HG03097 (cell line): ENCODE data around the gene CRIP3.
"Not testable (repeated sequence)": the region's sequence is repeated elsewhere in the genome, so short reads cannot be mapped to it uniquely, and the experiment has no call there.

Experiments used
- ATAC-seq: cut with Tn5 transposase; IDR thresholded peaks from one replicate; pipeline ENCODE4 v1.9.1; 2021; ENCODE audit not compliant: unreplicated experiment, low FRiP score

The CRIP3 gene

GRCh38 chr6:43307451-43308100, 1.1 kb downstream of the CRIP3 start:
- no peak for ATAC-seq

DNA sequence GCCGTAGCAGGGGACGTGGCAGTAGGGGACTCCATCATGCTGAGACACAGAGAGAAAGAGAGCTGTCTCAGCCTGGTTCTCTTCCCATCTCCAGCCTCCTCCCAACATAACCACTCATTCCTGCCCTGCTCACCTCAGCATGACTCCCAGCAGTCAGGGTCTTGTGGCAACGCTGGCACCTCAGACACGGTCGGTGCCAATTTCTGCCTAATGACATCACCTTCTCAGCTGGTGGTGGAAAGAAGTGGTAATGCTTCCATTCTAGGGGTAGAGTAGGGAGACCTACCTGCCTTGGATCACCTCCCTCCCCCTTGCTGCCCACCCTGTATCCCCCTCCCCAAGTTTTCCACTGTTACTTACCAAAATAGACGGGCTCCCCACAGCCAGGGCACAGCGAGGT, 2.5 kb downstream of the CRIP3 start:
- ATAC-seq: no peak

- ATAC-seq: no peak
Observed at GRCh38 chr6:43304882-43305281, 3.7 kb downstream of the CRIP3 start.

- no peak for ATAC-seq
Observed at GRCh38 chr6:43304361-43304760, 4.3 kb downstream of the CRIP3 start.

GRCh38 chr6:43303751-43304331, 4.8 kb downstream of the CRIP3 start:
- ATAC-seq: no peak

DNA sequence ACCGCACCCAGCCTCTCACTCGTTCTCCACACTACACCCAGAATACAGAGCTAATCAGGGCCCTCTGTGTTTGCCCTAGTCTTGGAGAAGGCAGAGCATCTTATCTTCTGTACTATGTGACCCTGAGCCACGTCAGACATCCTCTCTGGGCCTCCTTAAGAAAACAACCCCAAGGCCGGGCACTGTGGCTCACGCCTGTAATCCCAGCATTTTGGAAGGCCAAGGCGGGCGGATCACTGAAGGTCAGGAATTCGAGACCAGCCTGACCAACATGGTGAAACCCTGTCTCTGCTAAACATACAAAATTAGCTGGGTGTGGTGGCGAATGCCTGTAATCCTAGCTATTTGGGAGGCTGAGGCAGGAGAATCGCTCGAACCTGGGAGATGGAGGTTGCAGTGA, 5.6 kb downstream of the CRIP3 start:
- ATAC-seq: not testable (repeated sequence)

DNA sequence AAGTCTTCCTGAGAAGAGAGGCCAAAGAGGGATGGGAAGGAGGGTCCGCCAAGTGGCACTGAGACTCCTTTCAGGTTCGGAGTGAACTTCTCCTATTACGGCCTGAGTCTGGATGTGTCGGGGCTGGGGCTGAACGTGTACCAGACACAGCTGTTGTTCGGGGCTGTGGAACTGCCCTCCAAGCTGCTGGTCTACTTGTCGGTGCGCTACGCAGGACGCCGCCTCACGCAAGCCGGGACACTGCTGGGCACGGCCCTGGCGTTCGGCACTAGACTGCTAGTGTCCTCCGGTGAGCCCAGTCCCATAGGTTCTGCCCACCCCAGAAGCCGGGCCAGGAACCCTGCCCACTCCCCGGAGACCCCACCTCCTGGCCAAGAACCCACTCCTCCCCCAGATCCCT, 6.5 kb downstream of the CRIP3 start:
- ATAC-seq: no peak

- ATAC-seq: no peak
Observed at GRCh38 chr6:43301081-43301870, 7.3 kb downstream of the CRIP3 start.

- ATAC-seq: no peak
Observed at GRCh38 chr6:43299338-43300293, 9.0 kb downstream of the CRIP3 start.

GRCh38 chr6:43298565-43299337, 9.9 kb downstream of the CRIP3 start:
- ATAC-seq: no peak

DNA sequence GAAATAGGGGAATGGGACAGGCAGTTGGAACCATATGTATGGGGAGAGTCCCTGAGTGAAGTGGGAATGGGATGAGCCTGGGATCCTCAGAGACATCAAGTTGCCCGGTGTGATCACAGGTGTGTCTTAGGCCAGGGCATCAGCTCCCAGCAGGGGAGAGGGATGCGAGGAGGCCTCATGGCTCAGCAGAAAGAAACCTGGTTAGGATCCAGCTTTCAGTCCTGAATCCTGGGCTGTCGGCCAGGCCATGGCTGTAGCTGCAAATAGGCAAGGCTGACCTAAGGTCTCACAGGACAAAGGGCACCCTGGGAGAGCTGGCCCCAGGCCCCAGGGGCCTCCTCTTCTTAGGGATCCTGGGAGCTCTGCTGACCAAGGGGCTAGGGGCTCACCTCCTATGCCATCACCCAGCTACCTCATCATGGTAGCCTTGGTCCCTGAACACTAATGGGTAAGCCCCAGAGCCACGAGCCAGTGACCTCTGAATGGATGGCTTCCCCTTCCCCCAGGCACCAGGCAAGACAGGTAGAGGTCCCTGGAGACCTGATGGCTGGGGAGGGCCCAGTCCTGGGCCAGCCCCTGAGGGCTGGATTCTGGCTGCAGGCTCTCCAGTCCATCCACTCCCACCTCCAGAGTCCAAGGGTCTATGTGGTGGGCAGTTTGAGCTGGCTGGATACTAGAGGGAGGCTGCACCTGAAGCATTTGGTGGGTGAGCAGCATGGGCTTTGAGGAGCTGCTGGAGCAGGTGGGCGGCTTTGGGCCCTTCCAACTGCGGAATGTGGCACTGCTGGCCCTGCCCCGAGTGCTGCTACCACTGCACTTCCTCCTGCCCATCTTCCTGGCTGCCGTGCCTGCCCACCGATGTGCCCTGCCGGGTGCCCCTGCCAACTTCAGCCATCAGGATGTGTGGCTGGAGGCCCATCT, 10.7 kb downstream of the CRIP3 start, which contains the start of gene SLC22A7:
Gene SLC22A7, plus strand, starts transcription at position 617 of the 921 bp plus-strand sequence. Its CDS starts 99 bp downstream, at position 716.
- ATAC-seq: no peak

DNA sequence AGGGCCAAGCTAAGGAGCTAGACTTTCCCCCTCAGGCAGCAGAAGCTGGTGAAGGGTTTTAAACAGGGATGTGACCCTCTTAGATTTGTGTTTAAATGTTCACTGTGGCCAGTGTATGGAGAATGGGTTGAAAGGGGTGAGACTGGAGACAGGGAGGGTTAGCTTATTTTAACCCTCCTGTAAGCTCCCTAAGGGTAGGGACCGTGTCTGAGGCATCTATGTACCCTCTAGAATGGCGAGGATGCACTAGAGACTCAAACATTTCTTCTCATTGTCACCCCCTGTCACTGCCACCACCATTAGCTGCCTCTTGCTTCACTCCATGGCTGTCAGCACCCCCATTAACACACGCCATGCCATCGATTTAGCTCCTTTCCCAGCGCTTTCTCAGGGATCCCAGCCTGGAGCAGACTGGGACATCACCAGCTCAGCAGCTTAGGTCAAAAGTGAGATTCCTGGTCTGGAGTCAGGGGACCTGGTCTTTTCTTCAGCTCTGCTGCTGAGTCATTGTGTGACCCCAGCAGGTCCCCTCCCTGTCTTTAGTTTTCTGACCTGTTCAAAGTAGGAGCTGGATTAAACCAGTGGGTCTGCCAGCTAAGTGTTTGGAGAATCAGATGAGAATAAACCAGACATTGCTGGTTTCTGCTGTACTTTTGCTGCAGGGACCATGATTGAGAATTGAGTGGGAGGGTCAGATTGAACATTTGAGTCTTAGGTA, 11.7 kb downstream of the CRIP3 start:
- ATAC-seq: no peak

DNA sequence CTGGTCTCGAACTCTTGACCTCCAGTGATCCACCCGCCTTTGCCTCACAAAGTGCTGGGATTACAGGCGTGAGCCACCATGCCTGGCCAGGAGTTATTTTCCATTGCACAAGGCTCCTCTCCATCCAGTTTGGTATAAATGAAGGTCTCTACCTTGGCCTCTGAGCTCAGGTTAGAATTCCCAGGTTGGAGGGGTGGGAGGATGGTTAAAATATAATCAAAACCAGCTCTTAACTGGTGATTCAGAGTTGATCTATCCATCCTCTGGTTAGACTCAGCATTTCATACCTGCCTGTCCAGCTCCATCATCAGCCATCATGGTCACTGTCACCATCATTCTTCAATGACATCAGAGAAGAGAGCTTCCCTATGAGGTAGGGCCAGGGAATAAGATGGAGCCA, 13.2 kb downstream of the CRIP3 start:
- no peak for ATAC-seq

DNA sequence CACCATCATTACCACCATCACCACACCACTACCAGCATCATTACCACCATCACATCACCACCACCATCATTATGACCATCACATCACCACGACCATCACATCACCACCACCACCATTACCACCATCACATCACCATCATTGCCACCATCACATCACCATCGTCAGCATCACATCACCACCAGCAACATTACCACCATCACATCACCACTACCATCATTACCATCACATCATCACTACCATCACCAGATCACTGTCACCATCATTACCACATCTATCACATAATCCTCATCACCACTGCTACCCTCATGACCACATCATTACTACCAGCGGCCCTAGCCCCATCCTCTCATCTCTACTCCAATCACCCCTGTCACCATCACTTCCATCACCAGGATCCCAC, 14.1 kb downstream of the CRIP3 start:
- no peak for ATAC-seq

- ATAC-seq: no peak
Observed at GRCh38 chr6:43293698-43294097, 14.9 kb downstream of the CRIP3 start.

GRCh38 chr6:43292763-43293318, 15.8 kb downstream of the CRIP3 start:
- ATAC-seq: no peak

GRCh38 chr6:43292341-43292740, 16.3 kb downstream of the CRIP3 start:
- no peak for ATAC-seq

DNA sequence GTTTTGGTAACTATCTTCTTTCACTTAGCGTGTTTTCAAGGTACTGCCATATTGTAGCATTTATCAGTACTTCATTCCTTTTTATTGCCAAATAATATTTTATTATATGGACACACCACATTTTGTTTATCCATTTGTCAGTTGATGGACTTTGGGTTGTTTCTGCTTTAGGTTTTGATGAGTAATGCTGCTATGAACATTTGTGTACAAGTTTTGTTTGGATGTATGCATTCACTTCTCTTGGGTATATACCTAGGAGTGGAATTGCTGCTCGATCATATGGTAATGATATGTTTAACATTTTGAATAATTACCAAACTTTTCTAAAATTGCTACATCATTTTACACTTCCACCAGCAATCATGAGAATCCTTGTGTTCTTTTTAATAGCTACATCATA, 16.9 kb downstream of the CRIP3 start:
- ATAC-seq: no peak
